GM18505 (cell line): Measurements from ENCODE around the gene KCNIP1.

Source experiments
- ATAC-seq: cut with Tn5 transposase; IDR thresholded peaks from one replicate; pipeline ENCODE4 v1.9.1; 2021; ENCODE audit not compliant: unreplicated experiment
- POLR2A ChIP-seq: IDR thresholded peaks from 4 replicates; pipeline ENCODE4 v1.6.1; 2011; ENCODE audit warnings: borderline replicate concordance; ENCODE audit not compliant: insufficient read depth, insufficient read length; ENCODE audit errors: extremely low read depth

KCNIP1 gene

DNA sequence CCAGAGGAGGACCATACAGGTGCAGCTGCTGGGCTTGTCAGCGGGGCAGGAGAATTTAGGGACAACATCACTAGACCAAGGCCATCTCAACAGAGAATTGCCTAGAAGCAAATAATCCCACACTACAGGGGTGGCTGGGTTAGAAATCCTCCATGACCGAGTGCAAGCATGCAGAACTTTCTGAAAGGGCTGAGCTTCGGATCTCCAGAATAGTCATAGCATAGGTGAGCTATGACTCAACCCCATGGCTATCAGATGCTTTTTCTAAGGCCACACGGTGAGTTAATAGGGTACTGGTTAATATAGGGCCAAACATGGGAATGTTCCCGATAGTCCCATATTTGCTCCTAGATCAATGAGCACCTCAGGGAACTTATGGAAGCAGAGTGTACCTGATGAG, 4.2 kb downstream of the KCNIP1 start:
- TF ChIP-seq POLR2A: no peak
- no peak for ATAC-seq

DNA sequence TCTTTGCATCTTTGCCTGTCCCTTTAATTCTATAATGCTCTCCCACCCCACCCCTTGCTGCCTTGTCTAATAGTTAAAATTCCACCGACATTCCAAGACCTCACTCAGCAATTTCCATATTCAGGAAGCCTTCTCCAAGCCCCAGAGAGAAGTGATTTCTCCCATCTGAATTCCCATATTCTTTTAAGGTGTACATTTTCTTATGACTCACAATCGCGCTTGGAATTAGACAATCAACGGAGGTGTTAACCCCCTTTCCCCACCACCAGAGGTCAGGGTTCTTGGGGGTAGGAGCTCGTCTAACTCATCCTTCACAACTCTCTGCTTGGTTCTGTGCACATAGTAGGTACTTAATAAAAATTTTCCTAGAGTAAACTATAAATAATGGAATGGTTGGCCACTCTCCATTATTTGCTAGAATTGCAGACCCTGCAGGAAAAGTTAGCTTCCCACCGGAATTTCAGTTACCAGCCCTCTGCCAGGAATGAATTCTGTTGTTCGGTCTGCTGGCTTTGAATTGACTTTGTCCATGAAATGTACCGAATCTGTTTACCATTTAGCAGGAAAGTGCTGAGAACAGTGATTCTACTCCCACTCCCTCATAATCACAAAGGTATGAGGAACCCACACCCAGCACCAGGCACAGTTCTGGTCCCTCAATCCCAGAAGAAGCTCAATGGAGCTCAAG, 5.0 kb downstream of the KCNIP1 start:
- TF ChIP-seq POLR2A: no peak
- ATAC-seq: no peak

DNA sequence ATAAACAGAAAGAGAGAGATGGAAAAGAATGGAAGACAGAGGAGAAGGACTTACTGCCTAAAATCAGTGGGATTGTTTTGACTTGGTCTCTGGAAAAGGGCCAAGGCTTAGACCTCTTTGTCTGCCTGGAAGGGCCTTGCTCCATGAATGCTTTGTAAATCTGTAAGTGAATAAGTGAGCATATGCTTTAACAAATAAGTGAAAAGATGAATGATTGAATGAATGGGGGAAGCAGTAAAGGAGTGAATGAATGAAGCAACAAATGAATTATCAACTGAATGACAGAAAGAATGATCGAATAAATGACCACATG, 5.5 kb downstream of the KCNIP1 start:
- TF ChIP-seq POLR2A: no peak
- no peak for ATAC-seq

DNA sequence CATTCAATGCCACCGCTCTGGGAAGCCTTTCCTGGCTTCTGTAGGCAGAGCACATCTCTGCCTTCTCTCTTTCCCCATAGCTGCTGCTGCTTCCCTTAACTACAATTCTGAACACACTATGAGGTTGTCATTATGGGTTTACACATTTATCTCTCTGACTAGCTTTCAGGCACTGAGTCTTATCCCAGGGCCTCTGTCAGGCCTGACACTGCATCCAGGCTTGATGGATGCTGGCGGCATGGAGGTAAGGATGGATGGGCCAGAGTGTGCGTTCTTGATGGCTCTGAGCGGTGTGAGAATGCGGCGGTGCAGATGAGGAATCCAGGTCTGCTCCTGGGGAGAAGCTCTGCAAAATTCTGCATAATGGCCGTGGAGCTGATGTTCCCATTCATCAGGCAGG, 6.3 kb downstream of the KCNIP1 start:
- ATAC-seq: no peak
- TF ChIP-seq POLR2A: no peak

DNA sequence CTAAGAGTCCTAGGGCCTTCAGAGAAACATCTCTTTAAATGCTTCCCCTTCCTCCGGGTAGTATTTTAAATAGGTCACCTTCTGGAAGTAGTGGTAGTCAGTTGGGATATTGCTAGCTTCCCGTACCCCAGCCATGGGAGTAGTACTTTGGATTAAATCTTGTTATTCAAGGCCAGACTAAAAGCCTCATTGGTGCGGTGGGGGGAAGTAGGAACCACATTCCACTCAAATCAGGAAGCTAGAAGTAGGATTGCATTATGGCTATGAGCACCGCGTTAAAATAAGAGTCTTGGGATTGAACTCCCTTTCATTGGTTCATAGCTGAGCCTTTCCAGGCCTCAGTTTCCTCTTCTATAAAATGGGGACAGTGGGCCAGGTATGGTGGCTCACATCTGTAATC, 6.7 kb downstream of the KCNIP1 start:
- ATAC-seq: no peak
- TF ChIP-seq POLR2A: no peak

DNA sequence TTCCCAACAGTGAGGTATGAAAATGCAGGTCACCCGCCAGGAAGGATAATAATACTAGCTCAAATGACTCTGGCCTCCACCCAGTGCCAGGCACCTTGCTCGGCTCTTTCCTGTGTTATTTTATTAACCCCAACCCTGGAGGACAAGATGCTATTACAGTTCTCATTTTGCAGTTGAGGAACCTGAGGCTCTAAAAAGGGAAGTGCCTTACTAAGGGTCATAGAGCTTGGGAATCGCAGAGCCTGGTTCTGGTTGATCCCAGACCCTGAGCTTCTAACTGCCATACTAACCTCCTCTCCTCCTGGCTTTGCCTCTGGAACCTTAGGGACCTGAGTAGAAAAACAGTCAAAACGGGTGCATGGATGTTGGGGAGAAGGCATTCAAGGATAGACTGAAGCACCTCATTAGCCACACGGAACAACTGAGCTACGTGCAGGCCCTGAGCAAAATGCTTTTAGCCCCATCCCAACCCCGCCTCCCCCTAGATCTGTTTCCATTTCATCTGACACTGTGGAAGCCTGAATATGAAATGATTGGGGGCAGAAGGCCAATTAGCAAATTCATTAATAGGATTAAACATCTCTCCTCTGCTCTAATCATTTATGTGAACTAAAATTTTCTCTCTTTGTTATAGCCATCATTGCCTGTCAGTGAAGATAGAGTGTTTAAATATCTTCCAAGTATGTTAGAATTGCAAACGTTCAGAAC, 7.9 kb downstream of the KCNIP1 start:
- TF ChIP-seq POLR2A: no peak
- ATAC-seq: no peak

DNA sequence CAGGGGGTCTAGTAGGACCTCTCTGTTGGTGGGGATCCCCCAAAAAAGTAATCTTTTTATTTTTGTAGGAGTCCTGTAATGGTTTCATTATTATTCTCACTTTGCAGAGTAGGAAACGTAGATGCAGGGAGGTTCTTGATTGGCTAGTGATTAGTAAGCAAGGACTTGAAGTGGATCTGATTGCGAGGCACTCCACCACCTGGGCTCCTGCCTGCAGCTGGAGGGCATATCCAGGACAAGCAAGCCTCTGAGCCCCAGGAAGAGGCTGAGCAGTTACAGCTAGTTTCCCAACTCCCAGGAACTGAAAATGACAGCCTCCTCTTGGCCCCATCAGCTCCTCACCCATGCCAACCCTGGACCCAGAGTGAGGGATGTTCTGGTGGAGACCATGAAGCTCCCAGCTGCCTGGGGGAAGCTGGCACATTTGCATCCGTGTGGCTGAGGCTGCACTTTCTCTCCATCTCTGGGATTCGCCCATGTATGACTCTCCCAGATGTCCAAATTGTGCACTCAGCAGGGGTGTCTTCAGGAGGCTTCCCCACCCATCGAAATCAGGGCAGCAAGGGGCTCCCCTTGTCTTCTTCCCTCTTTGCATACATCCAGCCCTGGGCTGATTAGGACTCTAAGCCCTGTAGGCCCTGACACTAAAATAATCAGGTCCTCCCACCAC, 10.2 kb downstream of the KCNIP1 start:
- no peak for TF ChIP-seq POLR2A
- ATAC-seq: no peak

DNA sequence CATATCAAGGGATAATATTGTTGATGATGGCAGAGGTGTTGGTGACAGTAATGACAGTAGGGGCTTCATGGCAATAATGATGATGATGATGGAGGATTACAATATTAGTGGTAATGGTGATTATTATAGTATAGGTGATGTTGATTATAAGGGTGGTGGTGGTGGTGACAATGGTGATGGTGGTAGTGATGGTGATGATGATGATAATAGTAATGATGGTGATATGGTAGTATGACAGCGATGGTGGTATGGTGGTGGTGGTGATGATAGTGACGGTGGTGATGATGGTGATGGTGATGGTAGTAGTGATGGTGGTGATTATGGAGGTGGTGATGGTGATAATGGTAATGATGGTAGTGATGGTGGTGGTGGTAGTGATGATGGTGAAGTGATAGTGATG, 13.6 kb downstream of the KCNIP1 start:
- ATAC-seq: no peak
- no peak for TF ChIP-seq POLR2A

DNA sequence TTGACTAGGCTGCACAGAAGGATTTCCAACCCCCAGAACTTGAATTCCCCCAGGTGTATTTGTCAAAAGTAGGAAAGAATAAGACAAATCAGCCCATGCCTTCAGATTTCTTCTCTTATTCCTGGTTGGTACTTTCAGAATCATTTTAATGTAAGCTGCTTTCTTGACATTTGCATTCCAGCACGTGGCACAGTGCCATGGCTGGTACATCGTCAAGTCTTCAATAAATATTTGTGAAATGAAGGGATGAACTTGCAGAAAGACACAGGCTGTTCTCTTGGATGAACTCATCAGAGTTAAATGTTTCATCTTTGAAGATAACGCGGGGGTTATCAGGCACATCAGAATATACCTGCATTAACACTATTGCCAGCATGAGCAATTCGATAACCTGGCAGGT, 14.5 kb downstream of the KCNIP1 start:
- no peak for TF ChIP-seq POLR2A
- ATAC-seq: no peak

DNA sequence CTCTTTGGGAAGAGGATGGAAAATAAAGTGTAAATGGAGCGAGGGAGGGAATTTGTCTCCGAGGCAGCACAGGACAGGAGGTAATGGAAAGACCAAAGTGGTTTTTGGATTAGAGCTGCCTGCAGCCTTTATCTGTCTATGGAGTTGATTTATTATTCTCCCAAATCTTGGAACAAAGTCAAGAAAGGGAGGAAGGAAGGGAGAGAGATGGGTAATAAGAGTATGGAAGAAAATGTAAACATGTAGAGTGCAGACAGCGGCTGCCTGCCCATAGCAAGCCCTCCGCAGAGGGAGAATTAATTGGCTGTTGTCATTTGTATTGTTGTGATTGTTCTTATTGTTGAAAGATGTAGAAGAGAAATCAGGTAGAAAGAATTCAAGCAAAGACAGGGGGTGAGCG, 15.7 kb downstream of the KCNIP1 start:
- no peak for ATAC-seq
- no peak for TF ChIP-seq POLR2A

DNA sequence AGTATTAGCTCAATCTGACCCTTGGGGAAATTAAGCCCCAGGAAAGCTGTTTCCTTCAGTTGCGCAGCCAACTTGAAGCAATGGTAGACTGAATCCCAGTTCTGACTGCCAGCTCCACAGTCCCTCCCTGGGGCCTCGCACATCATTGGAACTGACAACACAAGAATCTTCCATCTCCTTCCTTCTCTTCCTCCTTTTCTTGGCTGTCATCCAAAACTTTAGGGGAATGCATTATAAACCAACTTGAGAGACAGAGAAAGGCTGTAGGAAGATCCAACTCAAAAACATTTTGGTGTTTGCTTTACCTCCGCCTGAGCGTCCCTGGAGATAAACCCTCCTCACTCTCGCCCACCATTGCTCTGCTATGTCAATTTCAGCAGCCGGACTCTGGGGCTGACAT, 16.6 kb downstream of the KCNIP1 start:
- no peak for ATAC-seq
- TF ChIP-seq POLR2A: no peak

DNA sequence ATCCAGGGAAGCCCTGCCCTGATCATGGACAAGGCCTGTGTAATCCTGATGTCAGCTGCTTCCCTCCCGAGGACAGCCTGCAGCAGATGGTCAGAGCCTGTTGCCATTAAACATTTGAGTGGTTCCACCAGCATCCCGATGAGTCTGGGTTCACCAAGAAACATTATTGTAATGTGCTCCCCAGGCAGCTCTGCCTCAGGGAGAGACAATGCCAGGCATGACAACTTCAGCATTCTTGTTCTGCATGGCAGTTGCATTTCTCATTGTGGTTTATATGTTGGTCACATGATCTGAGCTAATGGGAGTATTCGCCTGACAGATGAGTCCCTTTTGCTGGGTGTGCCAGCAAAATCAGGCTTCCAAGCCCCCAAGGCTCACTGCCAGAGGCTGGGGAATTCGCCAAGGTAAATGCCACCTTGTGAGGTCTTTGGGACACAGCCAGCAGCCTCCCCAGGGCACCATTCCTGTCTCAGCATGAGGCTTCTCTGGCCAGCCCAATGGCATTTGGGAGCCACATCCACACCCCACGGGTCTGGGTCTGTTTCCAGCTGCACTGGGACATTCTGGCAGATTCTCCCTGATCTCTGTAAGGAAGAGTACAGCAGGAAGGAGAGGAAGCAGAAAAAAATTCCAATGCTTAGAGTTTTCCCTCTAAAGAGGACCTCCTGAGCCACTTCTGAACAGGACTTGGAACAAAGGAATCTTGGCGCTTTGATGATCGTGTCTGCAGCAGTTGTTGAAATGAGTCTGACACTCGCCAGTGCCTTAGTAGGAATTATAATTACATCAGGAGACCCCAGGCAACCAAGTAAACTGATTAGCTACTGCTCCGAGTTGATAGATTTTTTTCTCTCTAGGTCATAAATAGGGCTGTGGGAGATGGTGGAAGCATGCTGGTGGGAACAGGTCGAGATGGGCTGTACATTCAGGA, 18.7 kb downstream of the KCNIP1 start:
- no peak for TF ChIP-seq POLR2A
- ATAC-seq: no peak

DNA sequence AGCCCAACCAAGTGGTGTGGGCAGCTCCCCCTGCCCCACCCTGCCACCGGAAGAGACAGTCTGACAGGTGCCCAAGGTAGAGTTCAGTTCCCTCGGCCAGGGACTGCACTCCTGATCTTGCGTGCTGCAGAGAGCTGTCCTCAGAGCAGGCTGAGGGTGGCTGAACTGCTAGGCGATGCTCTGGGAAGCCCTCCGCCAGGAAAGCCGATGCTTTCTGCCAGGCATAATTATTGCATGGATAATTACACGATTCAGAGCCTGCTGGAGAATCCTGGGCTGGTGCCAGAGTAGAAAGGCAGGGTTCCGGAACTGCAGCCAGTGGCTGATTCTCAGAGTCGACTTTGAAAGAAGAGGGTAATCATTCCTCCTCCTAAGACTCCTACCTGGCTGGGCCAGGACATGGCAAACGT, 19.3 kb downstream of the KCNIP1 start:
- ATAC-seq: no peak
- TF ChIP-seq POLR2A: no peak
